ENCODE measurements around the gene TGFBR3. TPM values are rescaled to one million over a fixed set of nuclear protein-coding genes. Genes with fewer than 3 reads are reported as not detected.

TGFBR3 gene
- total RNA-seq, 4 donors from 2014 or later = 116 to 306 (median 171) TPM

DNA sequence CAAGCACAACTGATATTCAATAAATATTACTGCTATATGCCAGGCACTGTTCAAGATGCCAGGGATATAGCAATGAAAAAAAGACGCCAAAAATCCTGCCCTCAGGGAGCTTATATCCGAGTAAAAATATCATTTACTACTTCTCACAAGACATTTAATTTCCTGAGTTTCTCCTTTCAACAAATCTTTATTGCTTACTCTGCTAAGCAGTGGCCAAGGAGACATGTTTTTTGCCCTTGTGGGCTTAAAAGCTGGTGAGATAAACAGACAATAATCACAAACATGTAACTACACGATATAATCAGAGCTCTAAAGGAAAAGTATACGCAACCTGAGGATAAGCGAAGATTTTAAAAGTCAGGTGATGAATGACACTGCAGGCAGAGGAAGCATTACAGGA lies 19.5 kb downstream of the TGFBR3 start:
- TF ChIP-seq CTCF (IDR thresholded peaks at IDR 0.05) (no peak), EP300 (IDR thresholded peaks at IDR 0.05) (no peak), POLR2A (IDR thresholded peaks at IDR 0.05) (no peak)
- H3K27ac ChIP-seq = peak overlapping the region in 1 of 4 donors; percentile 27
- H3K36me3 ChIP-seq = peaks cover 0 to under 1% (median 0%) of the 10 kb centered on the region in 3 donors
- H3K9me3 ChIP-seq = no peaks in the 10 kb centered on the region
- DNase-seq (ENCODE audit: low spot score in 2 of 2) = no peak
- H3K27me3 ChIP-seq = no peaks in the 10 kb centered on the region
- no peak overlapping the region for H3K4me3 ChIP-seq
- peaks cover 0 to 68% (median 8%) of the 10 kb centered on the region in 4 donors for H3K4me1 ChIP-seq
- WGBS, 2 donors = 78 to 82% methylated on average over 5 of the region's 5 CpGs

DNA sequence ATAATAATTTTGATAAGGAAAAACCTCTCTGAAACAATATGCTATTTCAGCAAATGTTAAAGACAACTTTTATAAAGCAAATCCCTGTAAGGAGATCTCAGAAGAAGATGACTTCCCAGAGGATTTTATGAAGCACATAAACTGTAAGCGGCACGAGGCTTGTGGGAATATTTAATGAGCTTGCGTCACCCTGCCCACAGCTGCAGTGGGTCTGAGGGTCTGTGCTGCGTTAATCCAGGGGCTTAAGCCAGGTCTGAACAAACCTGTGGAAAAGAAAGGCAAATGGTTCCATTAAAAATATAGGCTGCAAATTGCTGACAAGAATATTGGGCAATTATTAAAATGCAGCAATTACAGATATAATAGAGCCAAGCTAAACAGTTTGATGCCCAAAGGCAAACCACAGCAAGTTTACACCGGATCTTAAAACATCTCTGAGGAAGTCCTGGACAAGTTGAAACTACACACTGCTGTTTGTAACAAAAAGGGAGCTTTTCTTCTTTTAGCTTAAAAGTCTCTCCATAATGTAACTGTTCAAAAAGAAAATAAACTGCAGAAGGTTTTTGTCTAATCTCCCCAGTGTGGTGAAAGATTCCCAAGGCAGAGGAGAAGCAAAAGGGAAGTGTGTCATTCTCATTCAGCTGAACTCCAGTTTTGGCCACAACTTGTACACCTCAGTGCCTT lies 21.8 kb downstream of the TGFBR3 start:
- Histone ChIP-seq H3K36me3 (peaks cover 0 to 16% (median 0%) of the 10 kb centered on the region in 3 donors), H3K4me1 (peaks cover 0 to 54% (median 8%) of the 10 kb centered on the region in 4 donors), H3K27ac (peak overlapping the region in 2 of 4 donors; percentile 67 to 74), H3K9me3 (no peaks in the 10 kb centered on the region), H3K27me3 (no peaks in the 10 kb centered on the region), H3K4me3 (no peak overlapping the region)
- TF ChIP-seq CTCF (IDR thresholded peaks at IDR 0.05) = no peak
- TF ChIP-seq POLR2A (IDR thresholded peaks at IDR 0.05) = no peak
- no peak for TF ChIP-seq EP300 (IDR thresholded peaks at IDR 0.05)
- WGBS, 2 donors = 20 to 23% methylated on average over 5 of the region's 5 CpGs
- no peak for DNase-seq (ENCODE audit: low spot score in 2 of 2)

GRCh38 chr1:91863498-91863897 lies 22.5 kb downstream of the TGFBR3 start:
- peaks cover 0 to 16% (median 0%) of the 10 kb centered on the region in 3 donors for H3K36me3 ChIP-seq
- TF ChIP-seq POLR2A (IDR thresholded peaks at IDR 0.05) (no peak), CTCF (IDR thresholded peaks at IDR 0.05) (no peak), EP300 (IDR thresholded peaks at IDR 0.05) (no peak)
- H3K4me3 ChIP-seq = no peak overlapping the region
- H3K4me1 ChIP-seq = peaks cover 0 to 49% (median 8%) of the 10 kb centered on the region in 4 donors
- no peak for DNase-seq (ENCODE audit: low spot score in 2 of 2)
- H3K9me3 ChIP-seq = no peaks in the 10 kb centered on the region
- no peaks in the 10 kb centered on the region for H3K27me3 ChIP-seq
- H3K27ac ChIP-seq = peak overlapping the region in 2 of 4 donors; percentile 67 to 74
- WGBS, 2 donors = 49 to 61% methylated on average over 3 of the region's 3 CpGs

GRCh38 chr1:91862120-91862519 lies 23.8 kb downstream of the TGFBR3 start:
- no peak for DNase-seq (ENCODE audit: low spot score in 2 of 2)
- no peaks in the 10 kb centered on the region for H3K27me3 ChIP-seq
- TF ChIP-seq CTCF (IDR thresholded peaks at IDR 0.05) (no peak), POLR2A (IDR thresholded peaks at IDR 0.05) (no peak), EP300 (IDR thresholded peaks at IDR 0.05) (no peak)
- WGBS, 2 donors = 87 to 96% methylated on average over 3 of the region's 3 CpGs
- no peak overlapping the region for H3K4me3 ChIP-seq
- H3K36me3 ChIP-seq = peaks cover 0 to 16% (median 0%) of the 10 kb centered on the region in 3 donors
- H3K9me3 ChIP-seq = no peaks in the 10 kb centered on the region
- no peak overlapping the region for H3K27ac ChIP-seq
- peaks cover 0 to 40% (median 8%) of the 10 kb centered on the region in 4 donors for H3K4me1 ChIP-seq

DNA sequence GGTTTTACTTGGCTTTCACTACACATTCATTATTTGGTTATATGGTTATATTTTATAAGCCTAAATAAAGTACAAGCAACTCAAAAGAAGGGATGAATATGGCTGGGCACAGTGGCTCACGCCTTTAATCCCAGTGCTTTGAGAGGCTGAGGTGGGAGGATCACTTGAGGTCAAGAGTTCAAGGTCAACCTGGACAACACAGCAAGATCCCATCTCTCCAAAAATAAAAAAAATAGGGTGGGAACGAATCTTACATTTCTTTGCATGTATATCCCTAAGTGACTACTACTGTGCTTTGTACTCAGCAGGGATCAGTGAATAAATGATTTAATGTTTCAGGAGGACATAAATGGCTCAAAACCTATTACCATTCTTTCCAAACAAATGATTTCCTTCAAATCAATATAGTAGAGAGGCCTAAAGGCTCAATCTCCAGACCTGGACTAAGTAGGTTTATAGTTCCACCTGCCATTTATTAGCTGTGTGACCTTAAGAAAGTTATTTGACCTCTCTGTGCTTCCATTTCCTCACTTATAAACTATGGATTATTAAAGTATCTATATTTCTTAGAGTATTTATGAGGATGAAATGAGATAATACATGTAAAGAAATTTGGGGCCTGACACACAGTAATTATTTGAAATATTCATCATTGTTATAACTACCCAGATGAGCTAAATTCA lies 28.3 kb downstream of the TGFBR3 start:
- TF ChIP-seq POLR2A (IDR thresholded peaks at IDR 0.05) = no peak
- no peak for TF ChIP-seq EP300 (IDR thresholded peaks at IDR 0.05)
- TF ChIP-seq CTCF (IDR thresholded peaks at IDR 0.05) = no peak
- no peak overlapping the region for H3K4me3 ChIP-seq
- peaks cover 0 to 21% (median 0%) of the 10 kb centered on the region in 4 donors for H3K4me1 ChIP-seq
- peak overlapping the region in 2 of 4 donors; percentile 58 to 61 for H3K27ac ChIP-seq
- no peaks in the 10 kb centered on the region for H3K27me3 ChIP-seq
- WGBS, 2 donors = 85 to 89% methylated on average over 2 of the region's 2 CpGs
- DNase-seq (ENCODE audit: low spot score in 2 of 2) = no peak
- peaks cover 0 to 27% (median 0%) of the 10 kb centered on the region in 3 donors for H3K36me3 ChIP-seq
- H3K9me3 ChIP-seq = no peaks in the 10 kb centered on the region
